Endothelial cell of umbilical vein (primary cell): ENCODE measurements around the gene NOP9. TPM values are rescaled to one million over a fixed set of nuclear protein-coding genes. Genes with fewer than 3 reads are reported as not detected.

ENCODE experiments used
- BruUV-seq: library from RNA; stranded (reverse); fragments of 400-500 nt; replicated peaks from 2 replicates; lab custom pipeline; 2021; lab: Mats Ljungman, UMichigan
- CTCF ChIA-PET: fragments of 300-600, 350-600 bp; sonication (Branson Sonifier 250); formaldehyde crosslinking; loops from one replicate; lab custom pipeline; 2021; ENCODE audit warnings: antibody characterized with exemption, inconsistent platforms; lab: Charles Lee
- POLR2A ChIA-PET: fragments of 300-600, 350-600 bp; sonication (Branson Sonifier 250); formaldehyde crosslinking; loops from one replicate; lab custom pipeline; 2021; ENCODE audit warnings: antibody characterized with exemption, inconsistent platforms; lab: Charles Lee
- DNase-seq: peaks from one replicate; pipeline ENCODE4 v3.0.0-alpha.2; 2011; ENCODE audit warnings: low read depth, low spot score
- FAIRE-seq: peaks from 2 replicates; lab custom pipeline; 2011; peaks lifted over from hg19 to GRCh38; lab: Jason Lieb, UNC
- H2AFZ ChIP-seq: 2 replicates; pipeline ENCODE4 v1.6.0; 2012; ENCODE audit warnings: low read depth, low read length, control low read depth, inconsistent platforms
- H3K27ac ChIP-seq: 2 replicates; pipeline ENCODE4 v1.5.1; 2011; ENCODE audit warnings: low read depth, mild to moderate bottlenecking, control low read depth, low read length, moderate library complexity; ENCODE audit not compliant: insufficient read depth
- H3K27me3 ChIP-seq, 2 experiments: 2 replicates each; pipeline versions ENCODE4 v1.6.0 to v1.6.1; 2011; ENCODE audit warnings: low read length in 2 of 2, mixed read lengths in 1 of 2; ENCODE audit not compliant: control insufficient read depth in 2 of 2, insufficient read depth in 2 of 2
- H3K36me3 ChIP-seq, 2 experiments: 2 replicates in 1 of 2; 3 replicates in 1 of 2; pipeline ENCODE4 v1.5.1; 2011; ENCODE audit warnings: low read length in 2 of 2, mild to moderate bottlenecking in 1 of 2, moderate library complexity in 1 of 2; ENCODE audit not compliant: control insufficient read depth in 2 of 2, insufficient read depth in 2 of 2; ENCODE audit errors: extremely low read depth in 1 of 2
- H3K4me1 ChIP-seq: 3 replicates; pipeline ENCODE4 v1.5.1; 2011; ENCODE audit warnings: mild to moderate bottlenecking, low read length; ENCODE audit not compliant: control insufficient read depth, insufficient read depth; ENCODE audit errors: extremely low read depth
- H3K4me2 ChIP-seq: 2 replicates; pipeline ENCODE4 v1.6.1; 2011; ENCODE audit warnings: low read length, control low read depth, mixed read lengths; ENCODE audit not compliant: insufficient read depth
- H3K4me3 ChIP-seq, 3 experiments: fragments of 200-600 bp in 1 of 3; sonication (generic), shearing (Covaris generic) in 1 of 3; replicated peaks in 1 of 3; 2 replicates each; pipeline ENCODE4 v1.5.1; 2011 to 2016; ENCODE audit warnings: control low read depth in 3 of 3, low read length in 3 of 3, mild to moderate bottlenecking in 2 of 3, inconsistent platforms in 1 of 3, low read depth in 1 of 3, moderate library complexity in 1 of 3; ENCODE audit not compliant: insufficient read depth in 1 of 3
- H3K79me2 ChIP-seq: 2 replicates; pipeline ENCODE4 v1.6.0; 2012; ENCODE audit warnings: low read length, inconsistent platforms; ENCODE audit not compliant: control insufficient read depth, insufficient read depth
- H3K9ac ChIP-seq: replicated peaks from 2 replicates; pipeline ENCODE3; 2011; ENCODE audit warnings: low read length, control low read depth; ENCODE audit not compliant: insufficient read depth; ENCODE audit errors: extremely low read depth
- H3K9me1 ChIP-seq: replicated peaks from 3 replicates; pipeline ENCODE4 v1.6.0; 2011; ENCODE audit warnings: mild to moderate bottlenecking, low read length; ENCODE audit not compliant: control insufficient read depth, insufficient read depth; ENCODE audit errors: extremely low read depth
- H3K9me3 ChIP-seq: replicated peaks from 2 replicates; pipeline ENCODE4 v1.5.1; 2012; ENCODE audit warnings: low read length, inconsistent platforms; ENCODE audit not compliant: control insufficient read depth, insufficient read depth
- H4K20me1 ChIP-seq: replicated peaks from 2 replicates; pipeline ENCODE3; 2011; ENCODE audit warnings: mild to moderate bottlenecking, low read length; ENCODE audit not compliant: control insufficient read depth, insufficient read depth; ENCODE audit errors: extremely low read depth
- CTCF ChIP-seq, 2 donors: IDR thresholded peaks; 1 replicate in 1 of 2; 2 replicates in 1 of 2; pipeline ENCODE4 v1.5.1; 2011; ENCODE audit warnings: low read length in 2 of 2, mild to moderate bottlenecking in 2 of 2, moderate library complexity in 2 of 2, control low read depth in 1 of 2, inconsistent platforms in 1 of 2, low read depth in 1 of 2; ENCODE audit not compliant: insufficient read depth in 1 of 2; ENCODE audit errors: extremely low read depth in 1 of 2
- EZH2 ChIP-seq: IDR thresholded peaks from 2 replicates; pipeline ENCODE4 v1.6.1; 2012; ENCODE audit warnings: borderline replicate concordance, low read depth, mild to moderate bottlenecking, moderate library complexity, low read length, inconsistent platforms; ENCODE audit not compliant: severe bottlenecking
- FOS ChIP-seq: IDR thresholded peaks from 2 replicates; pipeline ENCODE4 v1.6.1; 2011; ENCODE audit warnings: mild to moderate bottlenecking, low read length, moderate library complexity, borderline replicate concordance; ENCODE audit not compliant: insufficient read depth
- GATA2 ChIP-seq: IDR thresholded peaks from 2 replicates; pipeline ENCODE4 v1.7.0; 2011; ENCODE audit warnings: low read depth, mild to moderate bottlenecking, moderate library complexity, mixed read lengths, low read length; ENCODE audit not compliant: insufficient read length, insufficient read depth
- JUN ChIP-seq: IDR thresholded peaks from 2 replicates; pipeline ENCODE4 v1.6.1; 2011; ENCODE audit warnings: borderline replicate concordance, low read depth; ENCODE audit not compliant: insufficient read length, insufficient read depth
- MYC ChIP-seq: IDR thresholded peaks from one replicate; pipeline ENCODE4 v1.6.1; 2011; ENCODE audit warnings: mild to moderate bottlenecking, low read depth, low read length
- POLR2A ChIP-seq: IDR thresholded peaks from 2 replicates; pipeline ENCODE4 v1.6.1; 2012; ENCODE audit warnings: low read depth, mild to moderate bottlenecking, control low read depth, low read length
- POLR2AphosphoS5 ChIP-seq: IDR thresholded peaks from 2 replicates; pipeline ENCODE4 v1.6.1; 2012; ENCODE audit warnings: low read depth, mild to moderate bottlenecking, control low read depth, low read length, moderate library complexity; ENCODE audit not compliant: insufficient read depth
- dilution Hi-C: fragments of 300-500 bp; cut with MboI; formaldehyde crosslinking; loops from one replicate; pipeline ENCODE4 v1.15.0; 2019; ENCODE audit warnings: low sequenced_read_pairs; ENCODE audit not compliant: extremely low pct_ligation_motif_present
- intact Hi-C: fragments of 100-400 bp; cut with micrococcal nuclease; formaldehyde crosslinking; loops from one replicate; pipeline ENCODE4 v1.10.0; 2022
- polyA plus RNA-seq, 4 experiments: library from polyadenylated mRNA; depleted of rRNA in 3 of 4; stranded (reverse) in 3 of 4; unstranded in 1 of 4; fragments of >200 nt; gene quantifications; 2 replicates each; pipeline versions ENCODE4 v1.2.1 to v1.2.3, GENCODE V29; 2011 to 2012; ENCODE audit warnings: missing spikeins in 1 of 4
- total RNA-seq: library from RNA; stranded (reverse); gene quantifications from 2 replicates; pipeline ENCODE4 v1.2.3, GENCODE V29; 2021
- TF ChIP-seq, protein P1 (sequence below): IDR thresholded peaks from 2 replicates; pipeline ENCODE4 v1.6.1; 2011; ENCODE audit not compliant: insufficient read depth, insufficient read length

The NOP9 gene
- total and polyA plus RNA-seq, 2 donors (not counting 3 experiments of a cell fraction or from before 2014, with no cell fraction given) = 16.2 to 31.0 TPM

GRCh38 chr14:24261256-24261968, 38.2 kb upstream of the NOP9 start:
- no peak for FAIRE-seq
- no peaks in the 10 kb centered on the region for H3K9me3 ChIP-seq
- H3K9ac ChIP-seq = no peak overlapping the region
- H2AFZ ChIP-seq = no peak overlapping the region
- no TSS peak for BruUV-seq
- no peaks in the 10 kb centered on the region for H3K9me1 ChIP-seq
- DNase-seq = no peak
- no peak for TF ChIP-seq GATA2
- TF ChIP-seq JUN = no peak
- no peak for TF ChIP-seq POLR2AphosphoS5
- no peak for TF ChIP-seq FOS
- TF ChIP-seq CTCF (IDR thresholded peaks at IDR 0.05; ENCODE audit: extremely low read depth in 1 of 2, insufficient read depth in 1 of 2, low read depth in 1 of 2, low read length in 2 of 2) = no peak
- no peak for TF ChIP-seq POLR2A
- no peak for TF ChIP-seq EZH2
- TF ChIP-seq MYC = no peak
- TF ChIP-seq, protein P1, sequence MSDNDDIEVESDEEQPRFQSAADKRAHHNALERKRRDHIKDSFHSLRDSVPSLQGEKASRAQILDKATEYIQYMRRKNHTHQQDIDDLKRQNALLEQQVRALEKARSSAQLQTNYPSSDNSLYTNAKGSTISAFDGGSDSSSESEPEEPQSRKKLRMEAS = no peak
- ChIA-PET POLR2A (no interaction called here), CTCF (interaction anchor here (1.3 kb wide), 1 partner anchor 10 kb away, joined by 5 read pairs; the partner anchor contains the start of gene RABGGTA)
- H3K27ac ChIP-seq = no peak overlapping the region
- H3K4me2 ChIP-seq = no peak overlapping the region
- no peaks in the 10 kb centered on the region for H4K20me1 ChIP-seq
- intact Hi-C loops (no loop called here), dilution Hi-C loops (no loop called here)
- H3K4me3 ChIP-seq = no peak overlapping the region
- no peaks in the 10 kb centered on the region for H3K4me1 ChIP-seq
- H3K27me3 ChIP-seq = no peaks in the 10 kb centered on the region
- H3K79me2 ChIP-seq = no peaks in the 10 kb centered on the region
- H3K36me3 ChIP-seq = peaks cover 0 to 2% of the 10 kb centered on the region in 2 experiments
